ENCODE measurements around the gene INPP4B. TPM values are rescaled to one million over a fixed set of nuclear protein-coding genes. Genes with fewer than 3 reads are reported as not detected.

The INPP4B gene
- polyA plus RNA-seq, 1 experiment, result 18.1 TPM

- CTCF ChIA-PET, result no interaction called here
Measured at GRCh38 chr4:142314686-142315085, 531.4 kb downstream of the INPP4B start.

GRCh38 chr4:142314247-142314646 lies 531.9 kb downstream of the INPP4B start:
- ChIA-PET POLR2A (no interaction called here), CTCF (no interaction called here)
- no peak for TF ChIP-seq CTCF (IDR thresholded peaks at IDR 0.05; ENCODE audit: insufficient read depth, low read depth, low read length)
- no peak for DNase-seq (ENCODE audit: low read depth)
- no peaks in the 10 kb centered on the region for H3K27me3 ChIP-seq (ENCODE audit: control insufficient read depth, insufficient read depth, low read length)
- H3K4me3 ChIP-seq (ENCODE audit: low read depth, low read length), result no peak overlapping the region
- peaks cover 9% of the 10 kb centered on the region for H3K36me3 ChIP-seq (ENCODE audit: control insufficient read depth, insufficient read depth, low read length)

More at GRCh38 chr4:142314686-142315085, 531.4 kb downstream of the INPP4B start:
- Histone ChIP-seq H3K27me3 (ENCODE audit: control insufficient read depth, insufficient read depth, low read length) (no peaks in the 10 kb centered on the region), H3K36me3 (ENCODE audit: control insufficient read depth, insufficient read depth, low read length) (peaks cover 9% of the 10 kb centered on the region), H3K4me3 (ENCODE audit: low read depth, low read length) (no peak overlapping the region)
- no peak for DNase-seq (ENCODE audit: low read depth)
- POLR2A ChIA-PET, result no interaction called here
- no peak for TF ChIP-seq CTCF (IDR thresholded peaks at IDR 0.05; ENCODE audit: insufficient read depth, low read depth, low read length)

- ChIA-PET POLR2A (no interaction called here), CTCF (interaction anchor here (1.0 kb wide), 1 partner anchor 36 kb away, joined by 4 read pairs; no protein-coding TSS in a partner anchor)
- no peak for DNase-seq (ENCODE audit: low read depth)
- no peaks in the 10 kb centered on the region for H3K27me3 ChIP-seq (ENCODE audit: control insufficient read depth, insufficient read depth, low read length)
- TF ChIP-seq CTCF (IDR thresholded peaks at IDR 0.05; ENCODE audit: insufficient read depth, low read depth, low read length), result no peak
- peaks cover 6% of the 10 kb centered on the region for H3K36me3 ChIP-seq (ENCODE audit: control insufficient read depth, insufficient read depth, low read length)
- H3K4me3 ChIP-seq (ENCODE audit: low read depth, low read length), result no peak overlapping the region
Measured at GRCh38 chr4:142312391-142312790, 533.7 kb downstream of the INPP4B start.

- no peak for TF ChIP-seq CTCF (IDR thresholded peaks at IDR 0.05; ENCODE audit: insufficient read depth, low read depth, low read length)
- no peak for DNase-seq (ENCODE audit: low read depth)
- Histone ChIP-seq H3K36me3 (ENCODE audit: control insufficient read depth, insufficient read depth, low read length) (peaks cover 6% of the 10 kb centered on the region), H3K27me3 (ENCODE audit: control insufficient read depth, insufficient read depth, low read length) (no peaks in the 10 kb centered on the region), H3K4me3 (ENCODE audit: low read depth, low read length) (no peak overlapping the region)
- POLR2A ChIA-PET, result no interaction called here
- CTCF ChIA-PET, result no interaction called here
Measured at GRCh38 chr4:142311916-142312315, 534.2 kb downstream of the INPP4B start.

- CTCF ChIA-PET, result interaction anchor here (1.1 kb wide), 1 partner anchor 27 kb away, joined by 5 read pairs; no protein-coding TSS in a partner anchor
- H3K4me3 ChIP-seq (ENCODE audit: low read depth, low read length), result no peak overlapping the region
- no peak for TF ChIP-seq CTCF (IDR thresholded peaks at IDR 0.05; ENCODE audit: insufficient read depth, low read depth, low read length)
- peaks cover 6% of the 10 kb centered on the region for H3K36me3 ChIP-seq (ENCODE audit: control insufficient read depth, insufficient read depth, low read length)
- no peaks in the 10 kb centered on the region for H3K27me3 ChIP-seq (ENCODE audit: control insufficient read depth, insufficient read depth, low read length)
- no peak for DNase-seq (ENCODE audit: low read depth)
- POLR2A ChIA-PET, result interaction anchor here (0.6 kb wide), 1 partner anchor 703 kb away, joined by 3 read pairs; no protein-coding TSS in a partner anchor
Measured at GRCh38 chr4:142309772-142310171, 536.3 kb downstream of the INPP4B start.
